PC-9 (cell line): Measurements from ENCODE around the gene SPDYE4. TPM values are rescaled to one million over a fixed set of nuclear protein-coding genes. Genes with fewer than 3 reads are reported as not detected.

Experiments used
- BruUV-seq: library from RNA; stranded (reverse); fragments of 400-500 nt; replicated peaks from 2 replicates; lab custom pipeline; 2021; lab: Mats Ljungman, UMichigan
- CTCF ChIA-PET: fragments of 300-600 bp; sonication (Branson Sonifier 250); formaldehyde crosslinking; loops from one replicate; lab custom pipeline; 2022; ENCODE audit warnings: antibody characterized with exemption; lab: Charles Lee
- POLR2A ChIA-PET: fragments of 300-600 bp; sonication (Branson Sonifier 250); formaldehyde crosslinking; loops from one replicate; lab custom pipeline; 2022; ENCODE audit warnings: antibody characterized with exemption; ENCODE audit not compliant: unreplicated experiment; lab: Charles Lee
- DNase-seq, 2 experiments: peaks; one replicate each; pipeline versions ENCODE4 v3.0.0 to v3.0.0-alpha.2; 2015 to 2022; ENCODE audit warnings: mixed read lengths in 1 of 2
- H2AFZ ChIP-seq: fragments of 200-600 bp; sonication (generic); 2 replicates; pipeline ENCODE4 v1.8.1; 2017; ENCODE audit warnings: antibody characterized with exemption
- H3F3A ChIP-seq: fragments of 200-600 bp; sonication (generic); 2 replicates; pipeline ENCODE4 v1.8.1; 2017; ENCODE audit warnings: antibody characterized with exemption, mild to moderate bottlenecking, low read depth; ENCODE audit not compliant: insufficient read depth
- H3K27ac ChIP-seq: fragments of 200-600 bp; sonication (generic); 2 replicates; pipeline ENCODE4 v1.6.1; 2016; ENCODE audit warnings: mixed run types
- H3K27me3 ChIP-seq: fragments of 200-600 bp; sonication (generic); 2 replicates; pipeline ENCODE4 v1.6.1; 2016; ENCODE audit warnings: low read depth, mixed run types; ENCODE audit not compliant: insufficient read depth
- H3K36me3 ChIP-seq: fragments of 200-600 bp; sonication (generic); 2 replicates; pipeline ENCODE4 v1.6.1; 2016; ENCODE audit warnings: low read depth, mixed run types
- H3K4me1 ChIP-seq: fragments of 200-600 bp; sonication (generic); replicated peaks from 2 replicates; pipeline ENCODE4 v1.6.1; 2016; ENCODE audit warnings: mixed run types; ENCODE audit not compliant: insufficient read depth
- H3K4me2 ChIP-seq: fragments of 200-600 bp; sonication (generic); 2 replicates; pipeline ENCODE4 v1.6.1; 2017; ENCODE audit warnings: mixed run types
- H3K4me3 ChIP-seq: fragments of 200-600 bp; sonication (generic); 2 replicates; pipeline ENCODE4 v1.6.1; 2016; ENCODE audit warnings: mixed run types
- H3K79me2 ChIP-seq: fragments of 200-600 bp; sonication (generic); 2 replicates; pipeline ENCODE4 v1.6.1; 2017; ENCODE audit warnings: low read depth, mixed run types
- H3K9me2 ChIP-seq: fragments of 200-600 bp; sonication (generic); 2 replicates; pipeline ENCODE4 v1.8.1; 2017; ENCODE audit warnings: mild to moderate bottlenecking; ENCODE audit not compliant: insufficient read depth
- H3K9me3 ChIP-seq: fragments of 200-600 bp; sonication (generic); 2 replicates; pipeline ENCODE4 v1.8.1; 2016; ENCODE audit warnings: low read depth; ENCODE audit not compliant: insufficient read depth
- H4K20me1 ChIP-seq: fragments of 200-600 bp; sonication (generic); 2 replicates; pipeline ENCODE4 v1.8.1; 2017; ENCODE audit not compliant: insufficient read depth
- EZH2 ChIP-seq: fragments of 200-600 bp; sonication (generic); IDR thresholded peaks from 2 replicates; pipeline ENCODE4 v1.8.0; 2017; ENCODE audit warnings: antibody characterized with exemption, low read depth
- intact Hi-C: fragments of 100-400 bp; cut with micrococcal nuclease; formaldehyde crosslinking; loops from one replicate; pipeline ENCODE4 v1.10.0; 2022; ENCODE audit not compliant: unreplicated experiment
- total RNA-seq: library from RNA; stranded (reverse); gene quantifications from 2 replicates; pipeline ENCODE4 v1.2.3, GENCODE V29; 2021
- TF ChIP-seq, protein P1 (sequence below): fragments of 200-600 bp; sonication (generic); conservative IDR thresholded peaks from 2 replicates; pipeline ENCODE4 v1.6.1; 2017; ENCODE audit warnings: mixed run types, antibody characterized with exemption, mild to moderate bottlenecking, moderate library complexity

The SPDYE4 gene
- total RNA-seq, 1 experiment from 2014 or later, result not detected

GRCh38 chr17:8799570-8800212 is 41.3 kb upstream of the SPDYE4 start:
- Histone ChIP-seq H3K9me3 (no peaks in the 10 kb centered on the region), H3K4me2 (no peak overlapping the region), H3K4me1 (no peaks in the 10 kb centered on the region), H3K9me2 (no peaks in the 10 kb centered on the region), H3K27ac (no peak overlapping the region), H3K79me2 (no peaks in the 10 kb centered on the region), H3F3A (no peaks in the 10 kb centered on the region), H4K20me1 (no peaks in the 10 kb centered on the region), H3K4me3 (no peak overlapping the region), H3K36me3 (no peaks in the 10 kb centered on the region), H2AFZ (no peak overlapping the region), H3K27me3 (peaks cover 36% of the 10 kb centered on the region)
- DNase-seq, result no peak
- POLR2A ChIA-PET, result interaction anchor here (0.7 kb wide), 1 partner anchor 499 kb away, joined by 3 read pairs; no protein-coding TSS in a partner anchor
- CTCF ChIA-PET, result no interaction called here
- no peak for TF ChIP-seq EZH2
- TF ChIP-seq, protein P1, sequence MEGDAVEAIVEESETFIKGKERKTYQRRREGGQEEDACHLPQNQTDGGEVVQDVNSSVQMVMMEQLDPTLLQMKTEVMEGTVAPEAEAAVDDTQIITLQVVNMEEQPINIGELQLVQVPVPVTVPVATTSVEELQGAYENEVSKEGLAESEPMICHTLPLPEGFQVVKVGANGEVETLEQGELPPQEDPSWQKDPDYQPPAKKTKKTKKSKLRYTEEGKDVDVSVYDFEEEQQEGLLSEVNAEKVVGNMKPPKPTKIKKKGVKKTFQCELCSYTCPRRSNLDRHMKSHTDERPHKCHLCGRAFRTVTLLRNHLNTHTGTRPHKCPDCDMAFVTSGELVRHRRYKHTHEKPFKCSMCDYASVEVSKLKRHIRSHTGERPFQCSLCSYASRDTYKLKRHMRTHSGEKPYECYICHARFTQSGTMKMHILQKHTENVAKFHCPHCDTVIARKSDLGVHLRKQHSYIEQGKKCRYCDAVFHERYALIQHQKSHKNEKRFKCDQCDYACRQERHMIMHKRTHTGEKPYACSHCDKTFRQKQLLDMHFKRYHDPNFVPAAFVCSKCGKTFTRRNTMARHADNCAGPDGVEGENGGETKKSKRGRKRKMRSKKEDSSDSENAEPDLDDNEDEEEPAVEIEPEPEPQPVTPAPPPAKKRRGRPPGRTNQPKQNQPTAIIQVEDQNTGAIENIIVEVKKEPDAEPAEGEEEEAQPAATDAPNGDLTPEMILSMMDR, result no peak
- intact Hi-C loops, result no loop called here
- BruUV-seq, result no TSS peak

DNA sequence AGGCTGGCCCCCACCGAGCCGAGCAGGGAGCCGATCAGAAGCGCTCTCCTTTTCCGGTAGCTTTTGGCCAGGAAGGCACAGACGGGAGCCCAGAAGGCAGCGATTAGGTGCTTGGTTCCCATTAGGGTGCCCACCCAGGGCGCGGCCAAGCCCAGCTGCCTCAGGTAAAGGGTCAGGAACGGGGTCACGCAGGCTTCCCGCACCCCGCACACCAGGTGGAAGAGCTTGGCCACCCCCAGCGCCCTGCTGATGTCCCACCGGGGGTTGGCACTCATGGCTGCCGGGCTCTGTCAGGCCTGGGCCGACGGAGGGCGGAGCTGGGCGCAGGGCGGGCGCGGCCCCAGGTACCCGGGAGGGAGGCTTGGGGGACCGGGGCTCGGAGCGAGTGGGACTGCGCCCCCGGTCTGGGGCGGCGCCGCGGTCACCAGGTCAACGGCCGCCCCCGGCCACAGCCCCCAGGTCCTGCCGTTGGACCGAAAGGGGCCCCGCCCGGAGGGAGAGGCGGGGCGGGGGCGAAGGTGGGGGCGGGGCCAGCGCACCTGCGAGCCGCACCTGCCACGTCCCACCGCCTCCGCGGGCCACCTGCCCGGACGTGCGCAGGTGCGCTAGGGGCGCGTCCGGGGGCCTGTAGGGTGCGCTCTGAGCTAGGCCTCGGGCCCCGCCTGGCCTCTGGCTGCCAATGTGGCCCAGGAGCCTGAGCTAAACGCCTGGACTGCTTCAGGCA is 40.7 kb upstream of the SPDYE4 start, which contains the start of gene MFSD6L:
TSS of gene MFSD6L (minus strand) at position 520 of the 724 bp plus-strand sequence. CDS start at position 275, 245 bp downstream.
- Histone ChIP-seq H3K9me2 (no peaks in the 10 kb centered on the region), H3K79me2 (no peaks in the 10 kb centered on the region), H3K27me3 (peaks cover 36% of the 10 kb centered on the region), H4K20me1 (no peaks in the 10 kb centered on the region), H3K9me3 (no peaks in the 10 kb centered on the region), H3K4me3 (no peak within 1 kb of the TSS), H3K4me1 (no peaks in the 10 kb centered on the region), H3K27ac (no peak within 1 kb of the TSS), H3K4me2 (no peak within 1 kb of the TSS), H3K36me3 (no peaks in the 10 kb centered on the region), H3F3A (no peaks in the 10 kb centered on the region), H2AFZ (no peak within 1 kb of the TSS)
- TF ChIP-seq, protein P1, result no peak
- TF ChIP-seq EZH2, result no peak
- ChIA-PET POLR2A (interaction anchor here (0.7 kb wide), 1 partner anchor 499 kb away, joined by 3 read pairs; no protein-coding TSS in a partner anchor), CTCF (no interaction called here)
- DNase-seq, result no peak
- BruUV-seq, result no TSS peak
- intact Hi-C loops, result no loop called here

DNA sequence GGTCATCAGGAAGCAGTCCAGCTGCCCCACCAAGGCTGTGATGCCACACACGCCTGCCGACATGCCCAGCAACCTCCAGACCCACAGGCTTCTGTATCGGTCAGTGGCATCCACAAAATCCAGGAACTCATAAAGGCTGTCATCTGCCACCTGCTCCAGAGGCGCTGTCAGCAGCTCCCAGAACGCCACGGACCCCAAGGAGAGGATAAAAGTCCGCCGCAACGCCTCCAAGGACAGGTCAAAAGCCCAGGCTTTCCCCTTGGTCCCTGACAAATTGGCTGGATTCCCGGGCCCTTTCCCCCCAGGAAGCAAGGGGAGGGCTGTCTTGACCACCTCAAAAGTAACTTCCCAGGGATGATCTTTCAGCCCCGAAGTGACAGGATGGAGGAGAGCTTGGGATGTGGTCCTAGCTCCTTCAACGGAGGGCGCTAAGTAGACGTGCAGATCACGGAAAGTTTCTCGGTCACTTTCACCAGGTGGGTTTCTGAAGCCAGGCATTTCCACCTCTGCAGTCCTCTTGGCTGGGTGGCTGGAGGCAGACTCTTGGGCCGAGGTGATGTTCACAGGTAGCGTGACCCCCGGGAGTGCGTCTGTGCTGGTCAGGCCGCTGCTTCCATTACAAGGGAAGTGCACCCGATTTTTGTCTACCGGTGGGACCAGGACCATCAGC is 40.0 kb upstream of the SPDYE4 start:
- Histone ChIP-seq H3K27me3 (peaks cover 36% of the 10 kb centered on the region), H4K20me1 (no peaks in the 10 kb centered on the region), H3F3A (no peaks in the 10 kb centered on the region), H2AFZ (no peak overlapping the region), H3K4me1 (no peaks in the 10 kb centered on the region), H3K36me3 (no peaks in the 10 kb centered on the region), H3K4me2 (no peak overlapping the region), H3K27ac (no peak overlapping the region), H3K4me3 (no peak overlapping the region), H3K79me2 (no peaks in the 10 kb centered on the region), H3K9me3 (no peaks in the 10 kb centered on the region), H3K9me2 (no peaks in the 10 kb centered on the region)
- DNase-seq, result no peak
- TF ChIP-seq, protein P1, result no peak
- no peak for TF ChIP-seq EZH2
- ChIA-PET POLR2A (no interaction called here), CTCF (no interaction called here)
- no TSS peak for BruUV-seq
- intact Hi-C loops, result no loop called here
